Measurements from ENCODE around the gene PHLPP1. TPM values are rescaled to one million over a fixed set of nuclear protein-coding genes. Genes with fewer than 3 reads are reported as not detected.

Gene PHLPP1
- total RNA-seq, 1 experiment from 2014 or later: 39.9 TPM

DNA sequence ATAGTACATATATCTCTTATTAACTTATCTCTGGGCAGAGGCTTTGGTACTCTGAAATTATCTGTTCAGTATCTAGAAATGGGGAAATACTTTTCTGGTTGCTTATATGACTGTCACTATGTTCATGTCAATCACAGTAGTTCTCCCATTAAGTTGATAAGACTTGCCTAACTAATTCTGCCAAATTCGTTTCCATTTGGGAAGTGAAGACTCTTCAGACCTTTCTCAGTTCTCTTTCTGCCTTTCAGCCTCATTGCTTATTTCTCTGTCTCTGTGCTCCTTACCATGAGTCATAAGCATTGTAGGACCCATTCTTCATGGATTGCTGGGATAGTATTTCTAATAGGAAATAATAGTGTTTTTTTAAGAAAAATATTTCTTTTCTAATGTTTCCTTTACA, 113.5 kb downstream of the PHLPP1 start:
- Histone ChIP-seq H2AK5ac (ENCODE audit: insufficient read length, low read length) (no peak overlapping the region), H3K14ac (ENCODE audit: insufficient read depth, low read length) (no peak overlapping the region), H3K23me2 (ENCODE audit: insufficient read length, low read depth, low read length, poor library complexity, severe bottlenecking) (no peaks in the 10 kb centered on the region), H3K9ac (ENCODE audit: extremely low read depth, insufficient read length, low read length) (no peak overlapping the region), H3K9me3 (ENCODE audit: control insufficient read depth, low read depth, low read length) (no peaks in the 10 kb centered on the region), H3K4ac (ENCODE audit: low read depth, low read length) (no peak overlapping the region), H4K5ac (ENCODE audit: insufficient read length, low read depth, low read length) (no peak overlapping the region), H3K79me1 (ENCODE audit: insufficient read depth, low read depth, low read length, poor library complexity, severe bottlenecking) (no peaks in the 10 kb centered on the region), H2AFZ (ENCODE audit: low read length) (no peak overlapping the region), H3K79me2 (ENCODE audit: insufficient read depth, low read length) (peaks cover 15% of the 10 kb centered on the region; the same call in 1 of the 2 replicates), H2BK20ac (ENCODE audit: low read depth, low read length, poor library complexity, severe bottlenecking) (no peak overlapping the region), H3T11ph (ENCODE audit: low read length) (no peak overlapping the region), H2BK120ac (ENCODE audit: low read depth, low read length, poor library complexity, severe bottlenecking) (no peak overlapping the region), H3K27ac (ENCODE audit: insufficient read length, low read depth, low read length) (no peak overlapping the region), H3K4me1 (ENCODE audit: insufficient read depth, low read length) (no peaks in the 10 kb centered on the region; the same call in 1 of the 2 replicates), H2BK5ac (ENCODE audit: insufficient read length, low read length) (no peak overlapping the region), H3K4me2 (ENCODE audit: insufficient read depth, insufficient read length, low read length) (no peak overlapping the region), H2BK12ac (ENCODE audit: insufficient read length, low read depth, low read length) (no peak overlapping the region), H2BK15ac (ENCODE audit: low read depth, low read length) (no peak overlapping the region), H3K23ac (ENCODE audit: insufficient read length, low read depth, low read length) (no peak overlapping the region), H4K91ac (ENCODE audit: insufficient read length, low read depth, low read length) (no peak overlapping the region), H4K20me1 (ENCODE audit: control insufficient read depth, insufficient read depth, insufficient read length) (no peaks in the 10 kb centered on the region), H3K18ac (ENCODE audit: insufficient read length, low read depth, low read length) (no peak overlapping the region), H4K8ac (replicated peaks; ENCODE audit: insufficient read length, low read depth, low read length) (no peak overlapping the region), H3K27me3 (ENCODE audit: insufficient read depth, low read length) (no peaks in the 10 kb centered on the region), H3K56ac (ENCODE audit: insufficient read length, low read depth, low read length) (no peak overlapping the region)
- Mint-ChIP-seq H3K27ac (peak overlapping the region in 2 of 3 experiments; percentile 21 to 52; a peak in 3 of 7 replicates), H3K27me3 (ENCODE audit: low read depth) (no peaks in the 10 kb centered on the region), H3K9me3 (no peaks in the 10 kb centered on the region), H3K4me3 (no peak overlapping the region), H3K4me1 (peaks cover 44 to 49% of the 10 kb centered on the region in 2 experiments), H3K36me3 (ENCODE audit: insufficient read depth in 1 of 3, low read depth in 3 of 3) (peaks cover 10 to 12% (median 11%) of the 10 kb centered on the region in 3 experiments)
- WGBS (ENCODE audit: extremely low coverage, insufficient read length, low lambda C conversion rate): no CpG with 5 or more reads among the region's 1 CpG
- TF ChIP-seq, protein P1, sequence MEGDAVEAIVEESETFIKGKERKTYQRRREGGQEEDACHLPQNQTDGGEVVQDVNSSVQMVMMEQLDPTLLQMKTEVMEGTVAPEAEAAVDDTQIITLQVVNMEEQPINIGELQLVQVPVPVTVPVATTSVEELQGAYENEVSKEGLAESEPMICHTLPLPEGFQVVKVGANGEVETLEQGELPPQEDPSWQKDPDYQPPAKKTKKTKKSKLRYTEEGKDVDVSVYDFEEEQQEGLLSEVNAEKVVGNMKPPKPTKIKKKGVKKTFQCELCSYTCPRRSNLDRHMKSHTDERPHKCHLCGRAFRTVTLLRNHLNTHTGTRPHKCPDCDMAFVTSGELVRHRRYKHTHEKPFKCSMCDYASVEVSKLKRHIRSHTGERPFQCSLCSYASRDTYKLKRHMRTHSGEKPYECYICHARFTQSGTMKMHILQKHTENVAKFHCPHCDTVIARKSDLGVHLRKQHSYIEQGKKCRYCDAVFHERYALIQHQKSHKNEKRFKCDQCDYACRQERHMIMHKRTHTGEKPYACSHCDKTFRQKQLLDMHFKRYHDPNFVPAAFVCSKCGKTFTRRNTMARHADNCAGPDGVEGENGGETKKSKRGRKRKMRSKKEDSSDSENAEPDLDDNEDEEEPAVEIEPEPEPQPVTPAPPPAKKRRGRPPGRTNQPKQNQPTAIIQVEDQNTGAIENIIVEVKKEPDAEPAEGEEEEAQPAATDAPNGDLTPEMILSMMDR (conservative IDR thresholded peaks at IDR 0.05): no peak
- no peak for DNase-seq

Data from H9 (cell line).